Panc1 (cell line): ENCODE measurements around the gene EFCC1. TPM values are rescaled to one million over a fixed set of nuclear protein-coding genes. Genes with fewer than 3 reads are reported as not detected.

Experiments
- ATAC-seq: fragments of 200-7000 bp; cut with Tn5 transposase; 2 replicates; pipeline ENCODE4 v1.9.1; 2020; ENCODE audit warnings: mild to moderate bottlenecking, moderate library complexity
- BruUV-seq: library from RNA; stranded (reverse); fragments of 400-500 nt; replicated peaks from 2 replicates; lab custom pipeline; 2021; lab: Mats Ljungman, UMichigan
- CTCF ChIA-PET: fragments of 300-600 bp; sonication (Branson Sonifier 250); formaldehyde crosslinking; loops from one replicate; lab custom pipeline; 2022; ENCODE audit warnings: antibody characterized with exemption; lab: Charles Lee
- POLR2A ChIA-PET: fragments of 300-600 bp; sonication (Branson Sonifier 250); formaldehyde crosslinking; loops from one replicate; lab custom pipeline; 2022; ENCODE audit warnings: antibody characterized with exemption; lab: Charles Lee
- DNase-seq: peaks from one replicate; pipeline ENCODE4 v3.0.0-alpha.2; 2010; ENCODE audit warnings: low read depth, low spot score
- H3K27ac ChIP-seq: 2 replicates; pipeline ENCODE4 v1.5.1; 2011; ENCODE audit warnings: mild to moderate bottlenecking, low read length, inconsistent platforms
- H3K27me3 ChIP-seq: fragments of 200-500 bp; sonication (Bioruptor generic); 2 replicates; pipeline ENCODE4 v1.6.0; 2014; ENCODE audit warnings: low read length, inconsistent platforms; ENCODE audit not compliant: control insufficient read depth, insufficient read depth
- H3K36me3 ChIP-seq: fragments of 200-500 bp; sonication (Bioruptor generic); 2 replicates; pipeline ENCODE4 v1.5.1; 2014; ENCODE audit warnings: inconsistent platforms, mild to moderate bottlenecking, low read length, moderate library complexity; ENCODE audit not compliant: control insufficient read depth, insufficient read depth
- H3K4me1 ChIP-seq: 2 replicates; pipeline ENCODE4 v1.5.1; 2011; ENCODE audit warnings: inconsistent platforms, mild to moderate bottlenecking, low read length, moderate library complexity; ENCODE audit not compliant: control insufficient read depth, insufficient read depth
- H3K4me3 ChIP-seq, 2 experiments: 2 replicates each; pipeline ENCODE4 v1.5.1; 2011 to 2012; ENCODE audit warnings: low read depth in 2 of 2, low read length in 2 of 2, mild to moderate bottlenecking in 2 of 2, inconsistent platforms in 1 of 2, moderate library complexity in 1 of 2
- H3K9me3 ChIP-seq: fragments of 200-500 bp; sonication (Bioruptor generic); 2 replicates; pipeline ENCODE4 v1.5.1; 2014; ENCODE audit warnings: low read depth, mild to moderate bottlenecking, inconsistent platforms, low read length, moderate library complexity; ENCODE audit not compliant: control insufficient read depth, insufficient read depth
- POLR2AphosphoS5 ChIP-seq: IDR thresholded peaks from 2 replicates; pipeline ENCODE4 v1.6.1; 2012; ENCODE audit warnings: mild to moderate bottlenecking, low read depth, low read length, moderate library complexity
- SIN3A ChIP-seq: IDR thresholded peaks from 2 replicates; pipeline ENCODE4 v1.6.1; 2012; ENCODE audit warnings: low read depth, mild to moderate bottlenecking, low read length, moderate library complexity, borderline replicate concordance; ENCODE audit not compliant: insufficient read depth
- TCF7L2 ChIP-seq: IDR thresholded peaks from 2 replicates; pipeline ENCODE4 v1.6.1; 2011; ENCODE audit warnings: mild to moderate bottlenecking, low read depth, low read length, inconsistent platforms
- in situ Hi-C: cut with HindIII; loops from 2 replicates; pipeline ENCODE4 v1.10.0; 2016; ENCODE audit warnings: low sequenced_read_pairs, low pct_unique_long_range_greater_than_20kb
- intact Hi-C: fragments of 100-400 bp; cut with micrococcal nuclease; formaldehyde crosslinking; loops from one replicate; pipeline ENCODE4 v1.10.0; 2022; ENCODE audit not compliant: unreplicated experiment
- total RNA-seq: library from RNA; stranded (reverse); gene quantifications from one replicate; pipeline ENCODE4 v1.2.1, GENCODE V29; 2021; ENCODE audit not compliant: unreplicated experiment
- TF ChIP-seq, protein P1 (sequence below), 2 experiments: IDR thresholded peaks; 2 replicates each; pipeline ENCODE4 v1.6.1; 2011 to 2012; ENCODE audit warnings: low read depth in 2 of 2, control low read depth in 1 of 2, low read length in 1 of 2, mild to moderate bottlenecking in 1 of 2, moderate library complexity in 1 of 2; ENCODE audit not compliant: insufficient read depth in 1 of 2
- TF ChIP-seq, protein P2 (sequence below): fragments of 450-650 bp; IDR thresholded peaks from 2 replicates; pipeline ENCODE4 v1.5.1; 2017; ENCODE audit warnings: mild to moderate bottlenecking

The EFCC1 gene
- total RNA-seq, 1 experiment from 2014 or later = 0.15 TPM

- BruUV-seq = no TSS peak
- Histone ChIP-seq H3K27ac (no peak overlapping the region), H3K4me3 (no peak overlapping the region), H3K27me3 (no peaks in the 10 kb centered on the region), H3K36me3 (no peaks in the 10 kb centered on the region), H3K4me1 (no peaks in the 10 kb centered on the region), H3K9me3 (no peaks in the 10 kb centered on the region)
- no peak for ATAC-seq
- intact Hi-C loops = no loop called here
- TF ChIP-seq, protein P1, sequence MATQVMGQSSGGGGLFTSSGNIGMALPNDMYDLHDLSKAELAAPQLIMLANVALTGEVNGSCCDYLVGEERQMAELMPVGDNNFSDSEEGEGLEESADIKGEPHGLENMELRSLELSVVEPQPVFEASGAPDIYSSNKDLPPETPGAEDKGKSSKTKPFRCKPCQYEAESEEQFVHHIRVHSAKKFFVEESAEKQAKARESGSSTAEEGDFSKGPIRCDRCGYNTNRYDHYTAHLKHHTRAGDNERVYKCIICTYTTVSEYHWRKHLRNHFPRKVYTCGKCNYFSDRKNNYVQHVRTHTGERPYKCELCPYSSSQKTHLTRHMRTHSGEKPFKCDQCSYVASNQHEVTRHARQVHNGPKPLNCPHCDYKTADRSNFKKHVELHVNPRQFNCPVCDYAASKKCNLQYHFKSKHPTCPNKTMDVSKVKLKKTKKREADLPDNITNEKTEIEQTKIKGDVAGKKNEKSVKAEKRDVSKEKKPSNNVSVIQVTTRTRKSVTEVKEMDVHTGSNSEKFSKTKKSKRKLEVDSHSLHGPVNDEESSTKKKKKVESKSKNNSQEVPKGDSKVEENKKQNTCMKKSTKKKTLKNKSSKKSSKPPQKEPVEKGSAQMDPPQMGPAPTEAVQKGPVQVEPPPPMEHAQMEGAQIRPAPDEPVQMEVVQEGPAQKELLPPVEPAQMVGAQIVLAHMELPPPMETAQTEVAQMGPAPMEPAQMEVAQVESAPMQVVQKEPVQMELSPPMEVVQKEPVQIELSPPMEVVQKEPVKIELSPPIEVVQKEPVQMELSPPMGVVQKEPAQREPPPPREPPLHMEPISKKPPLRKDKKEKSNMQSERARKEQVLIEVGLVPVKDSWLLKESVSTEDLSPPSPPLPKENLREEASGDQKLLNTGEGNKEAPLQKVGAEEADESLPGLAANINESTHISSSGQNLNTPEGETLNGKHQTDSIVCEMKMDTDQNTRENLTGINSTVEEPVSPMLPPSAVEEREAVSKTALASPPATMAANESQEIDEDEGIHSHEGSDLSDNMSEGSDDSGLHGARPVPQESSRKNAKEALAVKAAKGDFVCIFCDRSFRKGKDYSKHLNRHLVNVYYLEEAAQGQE (IDR thresholded peaks at IDR 0.05; ENCODE audit: insufficient read depth in 1 of 2, low read depth in 2 of 2, low read length in 1 of 2) = no peak
- TF ChIP-seq, protein P2, sequence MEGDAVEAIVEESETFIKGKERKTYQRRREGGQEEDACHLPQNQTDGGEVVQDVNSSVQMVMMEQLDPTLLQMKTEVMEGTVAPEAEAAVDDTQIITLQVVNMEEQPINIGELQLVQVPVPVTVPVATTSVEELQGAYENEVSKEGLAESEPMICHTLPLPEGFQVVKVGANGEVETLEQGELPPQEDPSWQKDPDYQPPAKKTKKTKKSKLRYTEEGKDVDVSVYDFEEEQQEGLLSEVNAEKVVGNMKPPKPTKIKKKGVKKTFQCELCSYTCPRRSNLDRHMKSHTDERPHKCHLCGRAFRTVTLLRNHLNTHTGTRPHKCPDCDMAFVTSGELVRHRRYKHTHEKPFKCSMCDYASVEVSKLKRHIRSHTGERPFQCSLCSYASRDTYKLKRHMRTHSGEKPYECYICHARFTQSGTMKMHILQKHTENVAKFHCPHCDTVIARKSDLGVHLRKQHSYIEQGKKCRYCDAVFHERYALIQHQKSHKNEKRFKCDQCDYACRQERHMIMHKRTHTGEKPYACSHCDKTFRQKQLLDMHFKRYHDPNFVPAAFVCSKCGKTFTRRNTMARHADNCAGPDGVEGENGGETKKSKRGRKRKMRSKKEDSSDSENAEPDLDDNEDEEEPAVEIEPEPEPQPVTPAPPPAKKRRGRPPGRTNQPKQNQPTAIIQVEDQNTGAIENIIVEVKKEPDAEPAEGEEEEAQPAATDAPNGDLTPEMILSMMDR = no peak
- TF ChIP-seq SIN3A = no peak
- ChIA-PET POLR2A (no interaction called here), CTCF (no interaction called here)
- DNase-seq = no peak
- in situ Hi-C loops = no loop called here
Measured at GRCh38 chr3:128987302-128988100, 13.6 kb upstream of the EFCC1 start.

GRCh38 chr3:128988286-128988685, 12.8 kb upstream of the EFCC1 start:
- H3K4me3 ChIP-seq = no peak overlapping the region
- ATAC-seq (no peak), DNase-seq (no peak)
- TF ChIP-seq POLR2AphosphoS5 (no peak), TCF7L2 (no peak), SIN3A (no peak)
- TF ChIP-seq, protein P2 = no peak
- TF ChIP-seq, protein P1 (IDR thresholded peaks at IDR 0.05; ENCODE audit: insufficient read depth in 1 of 2, low read depth in 2 of 2, low read length in 1 of 2) = no peak
- H3K9me3 ChIP-seq = no peaks in the 10 kb centered on the region
- intact Hi-C loops = no loop called here
- BruUV-seq = no TSS peak
- H3K27me3 ChIP-seq = no peaks in the 10 kb centered on the region
- ChIA-PET CTCF (interaction anchor here (1.7 kb wide), 1 partner anchor 18 kb away, joined by 4 read pairs; no protein-coding TSS in a partner anchor), POLR2A (no interaction called here)
- no peaks in the 10 kb centered on the region for H3K4me1 ChIP-seq
- H3K36me3 ChIP-seq = no peaks in the 10 kb centered on the region
- no peak overlapping the region for H3K27ac ChIP-seq
- in situ Hi-C loops = no loop called here
